SK-N-SH (cell line): ENCODE data around the gene ZBTB7A. TPM values are rescaled to one million over a fixed set of nuclear protein-coding genes. Genes with fewer than 3 reads are reported as not detected.

ENCODE experiments used
- CTCF ChIA-PET: fragments of 300-600, 350-600 bp; formaldehyde crosslinking; extraction: SDS; loops from one replicate; lab custom pipeline; 2021; lab: Yijun Ruan, JAX
- POLR2A ChIA-PET: fragments of 350-600 bp; sonication (Branson Sonifier 250); formaldehyde crosslinking; extraction: SDS; loops from one replicate; lab custom pipeline; 2020; ENCODE audit warnings: antibody characterized with exemption, inconsistent platforms; lab: Yijun Ruan, JAX
- DNase-seq: peaks from one replicate; pipeline ENCODE4 v3.0.0; 2012
- H2AFZ ChIP-seq: fragments of 200-600 bp; sonication (generic); 2 replicates; pipeline ENCODE4 v1.8.1; 2016; ENCODE audit warnings: antibody characterized with exemption, mild to moderate bottlenecking, low read depth
- H3F3A ChIP-seq: fragments of 200-600 bp; sonication (generic); replicated peaks from 2 replicates; pipeline ENCODE3; 2016; ENCODE audit warnings: antibody characterized with exemption, mild to moderate bottlenecking; ENCODE audit not compliant: insufficient read depth
- H3K27ac ChIP-seq, 2 experiments: fragments of 200-500 bp in 1 of 2; fragments of 200-600 bp in 1 of 2; sonication (Bioruptor generic) in 1 of 2; sonication (generic), shearing (Covaris generic) in 1 of 2; 2 replicates each; pipeline versions ENCODE4 v1.5.1 to v1.6.1; 2014 to 2016; ENCODE audit warnings: low read depth in 2 of 2, inconsistent platforms in 1 of 2, low read length in 1 of 2, mild to moderate bottlenecking in 1 of 2, mixed read lengths in 1 of 2
- H3K27me3 ChIP-seq: fragments of 200-600 bp; sonication (generic), shearing (Covaris generic); 2 replicates; pipeline ENCODE4 v1.6.1; 2016; ENCODE audit warnings: mixed run types; ENCODE audit not compliant: insufficient read depth
- H3K36me3 ChIP-seq, 2 experiments: fragments of 200-500 bp in 1 of 2; fragments of 200-600 bp in 1 of 2; sonication (Bioruptor generic) in 1 of 2; sonication (generic) in 1 of 2; replicated peaks in 1 of 2; 2 replicates each; pipeline versions ENCODE3 to v1.5.1; 2014 to 2016; ENCODE audit warnings: low read length in 1 of 2, mild to moderate bottlenecking in 1 of 2; ENCODE audit not compliant: insufficient read depth in 2 of 2, control insufficient read depth in 1 of 2
- H3K4me1 ChIP-seq, 2 experiments: fragments of 200-500 bp in 1 of 2; fragments of 200-600 bp in 1 of 2; sonication (Bioruptor generic) in 1 of 2; sonication (generic), shearing (Covaris generic) in 1 of 2; 2 replicates each; pipeline versions ENCODE4 v1.5.1 to v1.6.1; 2014 to 2016; ENCODE audit warnings: low read depth in 1 of 2, low read length in 1 of 2, mixed run types in 1 of 2; ENCODE audit not compliant: insufficient read depth in 2 of 2, control insufficient read depth in 1 of 2
- H3K4me2 ChIP-seq: fragments of 200-600 bp; sonication (generic), shearing (Covaris generic); 2 replicates; pipeline ENCODE4 v1.6.1; 2017; ENCODE audit warnings: mixed run types
- H3K4me3 ChIP-seq, 2 experiments: fragments of 200-500 bp in 1 of 2; fragments of 200-600 bp in 1 of 2; sonication (Bioruptor generic) in 1 of 2; sonication (generic), shearing (Covaris generic) in 1 of 2; 2 replicates each; pipeline versions ENCODE4 v1.5.1 to v1.8.1; 2014 to 2016; ENCODE audit warnings: low read depth in 2 of 2, inconsistent platforms in 1 of 2, low read length in 1 of 2, mild to moderate bottlenecking in 1 of 2, mixed read lengths in 1 of 2, moderate library complexity in 1 of 2
- H3K79me2 ChIP-seq: fragments of 200-600 bp; sonication (generic); 2 replicates; pipeline ENCODE4 v1.8.1; 2017; ENCODE audit warnings: mild to moderate bottlenecking; ENCODE audit not compliant: insufficient read depth
- H3K9ac ChIP-seq: fragments of 200-600 bp; sonication (generic); 2 replicates; pipeline ENCODE4 v1.6.1; 2017; ENCODE audit warnings: mixed run types
- H3K9me2 ChIP-seq: fragments of 200-600 bp; sonication (generic); 2 replicates; pipeline ENCODE4 v1.6.1; 2017; ENCODE audit warnings: mixed run types
- H3K9me3 ChIP-seq: fragments of 200-600 bp; sonication (generic); 2 replicates; pipeline ENCODE4 v1.6.1; 2017; ENCODE audit warnings: mixed run types, mild to moderate bottlenecking, moderate library complexity
- H4K20me1 ChIP-seq: fragments of 200-600 bp; sonication (generic); 2 replicates; pipeline ENCODE4 v1.6.1; 2017; ENCODE audit warnings: mild to moderate bottlenecking, mixed run types; ENCODE audit not compliant: insufficient read depth
- EZH2phosphoT487 ChIP-seq: fragments of 200-600 bp; sonication (generic); IDR thresholded peaks from 2 replicates; pipeline ENCODE4 v1.6.1; 2017; ENCODE audit warnings: low read depth, mixed run types, mild to moderate bottlenecking, antibody characterized with exemption, moderate library complexity, borderline replicate concordance
- FOSL2 ChIP-seq: IDR thresholded peaks from 2 replicates; pipeline ENCODE4 v1.4.0; 2012; ENCODE audit warnings: low read depth, mild to moderate bottlenecking, moderate library complexity, borderline replicate concordance
- FOXJ3 ChIP-seq: sonication (generic); formaldehyde crosslinking; IDR thresholded peaks from 2 replicates; pipeline ENCODE4 v1.5.1; 2020; ENCODE audit warnings: mild to moderate bottlenecking, missing genetic modification reagents
- FOXM1 ChIP-seq: IDR thresholded peaks from 2 replicates; pipeline ENCODE4 v1.4.0; 2012; ENCODE audit warnings: low read depth, mild to moderate bottlenecking
- GATA2 ChIP-seq: sonication (generic); formaldehyde crosslinking; IDR thresholded peaks from 2 replicates; pipeline ENCODE4 v1.5.0; 2020; ENCODE audit warnings: mild to moderate bottlenecking, missing genetic modification reagents
- IRF3 ChIP-seq: fragments of 150-350 bp; IDR thresholded peaks from 2 replicates; pipeline ENCODE4 v1.6.1; 2016; ENCODE audit warnings: mild to moderate bottlenecking, low read depth, low read length
- MXI1 ChIP-seq: IDR thresholded peaks from 2 replicates; pipeline ENCODE4 v1.6.1; 2012; ENCODE audit warnings: mild to moderate bottlenecking, low read depth, low read length, improper control_type of control experiment
- PBX3 ChIP-seq: IDR thresholded peaks from 2 replicates; pipeline ENCODE4; 2012
- POLR2AphosphoS5 ChIP-seq: IDR thresholded peaks from 2 replicates; pipeline ENCODE4 v1.6.1; 2012; ENCODE audit warnings: low read depth, low read length
- RAD21 ChIP-seq: IDR thresholded peaks from 2 replicates; pipeline ENCODE4 v1.6.1; 2012; ENCODE audit warnings: mild to moderate bottlenecking, low read length
- REST ChIP-seq: IDR thresholded peaks from 2 replicates; pipeline ENCODE4 v1.6.1; 2012; ENCODE audit warnings: mild to moderate bottlenecking, low read depth, low read length, moderate library complexity
- SIN3A ChIP-seq: IDR thresholded peaks from 2 replicates; pipeline ENCODE4 v1.6.1; 2012; ENCODE audit warnings: low read depth, mild to moderate bottlenecking, low read length, moderate library complexity, borderline replicate concordance
- USF1 ChIP-seq: IDR thresholded peaks from 2 replicates; pipeline ENCODE4 v1.4.0; 2012; ENCODE audit warnings: low read depth, borderline replicate concordance
- YY1 ChIP-seq: IDR thresholded peaks from 2 replicates; pipeline ENCODE4 v1.4.0; 2012; ENCODE audit warnings: low read depth, mild to moderate bottlenecking
- WGBS: methylation state at CpG from one replicate; pipeline ENCODE4 v1.1.6; 2017; ENCODE audit warnings: low lambda C conversion rate; 5-methylcytosine and 5-hydroxymethylcytosine counted together
- polyA plus RNA-seq, 3 experiments: library from polyadenylated mRNA; depleted of rRNA; stranded (reverse); fragments of >200 nt; gene quantifications; 2 replicates each; pipeline ENCODE4 v1.2.3, GENCODE V29; 2012

Gene ZBTB7A
- polyA plus RNA-seq, 1 of the 3 experiments (the other 2 are of a cell fraction) = 7.4 TPM

GRCh38 chr19:4089400-4089908 is 22.8 kb upstream of the ZBTB7A start (continued):
- TF ChIP-seq PBX3 (no peak), GATA2 (CRISPR knock-in tag) (no peak)

GRCh38 chr19:4088975-4089374 is 22.3 kb upstream of the ZBTB7A start:
- Histone ChIP-seq H3K4me3 (no peak overlapping the region), H3K27me3 (no peaks in the 10 kb centered on the region), H3K79me2 (no peaks in the 10 kb centered on the region), H3F3A (no peaks in the 10 kb centered on the region), H3K4me2 (no peak overlapping the region), H3K27ac (no peak overlapping the region), H3K4me1 (no peaks in the 10 kb centered on the region), H4K20me1 (no peaks in the 10 kb centered on the region), H2AFZ (no peak overlapping the region), H3K9me3 (no peaks in the 10 kb centered on the region), H3K36me3 (peaks cover 0 to 11% of the 10 kb centered on the region in 2 experiments), H3K9me2 (no peaks in the 10 kb centered on the region), H3K9ac (no peak overlapping the region)
- POLR2A ChIA-PET = no interaction called here
- no peak for DNase-seq
- TF ChIP-seq RAD21 (no peak), EZH2phosphoT487 (no peak)
- CTCF ChIA-PET = interaction anchor here (1.2 kb wide), 1 partner anchor 79 kb away, joined by 3 read pairs; no protein-coding TSS in a partner anchor
- 86% methylated on average over 2 of the region's 2 CpGs for WGBS

- no peaks in the 10 kb centered on the region for H3K27me3 ChIP-seq
- WGBS = 88% methylated on average over 20 of the region's 31 CpGs
- ChIA-PET POLR2A (no interaction called here), CTCF (no interaction called here)
- no peak overlapping the region for H2AFZ ChIP-seq
- H3K27ac ChIP-seq = no peak overlapping the region
- no peaks in the 10 kb centered on the region for H4K20me1 ChIP-seq
- no peaks in the 10 kb centered on the region for H3K79me2 ChIP-seq
- no peak for DNase-seq
- no peak overlapping the region for H3K4me3 ChIP-seq
- no peaks in the 10 kb centered on the region for H3K9me3 ChIP-seq
- peaks cover 0 to 11% of the 10 kb centered on the region in 2 experiments for H3K36me3 ChIP-seq
- H3K4me1 ChIP-seq = no peaks in the 10 kb centered on the region
- H3F3A ChIP-seq = no peaks in the 10 kb centered on the region
- no peaks in the 10 kb centered on the region for H3K9me2 ChIP-seq
- H3K4me2 ChIP-seq = no peak overlapping the region
- H3K9ac ChIP-seq = no peak overlapping the region
- TF ChIP-seq FOXM1 = no peak
- no peak for TF ChIP-seq SIN3A
- TF ChIP-seq IRF3 = no peak
- TF ChIP-seq YY1 = no peak
- TF ChIP-seq RAD21 = no peak
- no peak for TF ChIP-seq FOSL2
- TF ChIP-seq REST = no peak
- TF ChIP-seq EZH2phosphoT487 = no peak
- TF ChIP-seq POLR2AphosphoS5 = no peak
- TF ChIP-seq USF1 = no peak
- no peak for TF ChIP-seq FOXJ3 (CRISPR knock-in tag)
- no peak for TF ChIP-seq PBX3
- TF ChIP-seq MXI1 = no peak
Measured at GRCh38 chr19:4087787-4088679, 21.3 kb upstream of the ZBTB7A start.
